Progenitor cell of endocrine pancreas (in vitro differentiated cells): Measurements from ENCODE around the gene PHKA2. TPM values are rescaled to one million over a fixed set of nuclear protein-coding genes. Genes with fewer than 3 reads are reported as not detected.

Source experiments
- DNase-seq: peaks from one replicate; pipeline ENCODE4 v3.0.0; 2021; ENCODE audit warnings: low spot score; ENCODE audit not compliant: unreplicated experiment
- H3K27ac Mint-ChIP-seq: 2 replicates; pipeline ENCODE4 v1.8.0; 2021; ENCODE audit warnings: mild to moderate bottlenecking, moderate library complexity, mixed read lengths
- H3K27me3 Mint-ChIP-seq: 2 replicates; pipeline ENCODE4 v1.8.0; 2021; ENCODE audit warnings: mixed read lengths
- H3K36me3 Mint-ChIP-seq: 2 replicates; pipeline ENCODE4 v1.8.0; 2022; ENCODE audit warnings: mixed read lengths; ENCODE audit not compliant: insufficient read depth
- H3K4me1 Mint-ChIP-seq: 2 replicates; pipeline ENCODE4 v1.8.0; 2021; ENCODE audit warnings: low read depth, mixed read lengths
- H3K4me3 Mint-ChIP-seq: 2 replicates; pipeline ENCODE4 v1.8.0; 2021; ENCODE audit warnings: low read depth, mild to moderate bottlenecking, moderate library complexity, mixed read lengths
- H3K9me3 Mint-ChIP-seq: 2 replicates; pipeline ENCODE4 v1.8.0; 2021; ENCODE audit warnings: low read depth, mixed read lengths
- CTCF ChIP-seq: fragments of 200-600 bp; sonication (generic); IDR thresholded peaks from one replicate; pipeline ENCODE4 v1.5.0; 2021; ENCODE audit warnings: antibody characterized with exemption, mild to moderate bottlenecking; ENCODE audit not compliant: unreplicated experiment
- total RNA-seq: library from RNA; stranded (reverse); gene quantifications from 2 replicates; pipeline ENCODE4 v1.2.1, GENCODE V29; 2021

PHKA2 gene
- total RNA-seq, 1 donor from 2014 or later = 71.6 TPM

- no peaks in the 10 kb centered on the region for H3K9me3 Mint-ChIP-seq
- no peak overlapping the region for H3K4me3 Mint-ChIP-seq
- no peaks in the 10 kb centered on the region for H3K36me3 Mint-ChIP-seq
- no peaks in the 10 kb centered on the region for H3K27me3 Mint-ChIP-seq
- no peak for DNase-seq
- TF ChIP-seq CTCF = no peak
- H3K27ac Mint-ChIP-seq = no peak overlapping the region
- peaks cover 2% of the 10 kb centered on the region for H3K4me1 Mint-ChIP-seq
Observed at GRCh38 chrX:18998653-18999052, 14.7 kb upstream of the PHKA2 start.

- Mint-ChIP-seq H3K4me3 (no peak overlapping the region), H3K36me3 (no peaks in the 10 kb centered on the region), H3K27me3 (no peaks in the 10 kb centered on the region), H3K27ac (no peak overlapping the region), H3K4me1 (peaks cover 5% of the 10 kb centered on the region), H3K9me3 (peaks cover under 1% of the 10 kb centered on the region)
- no peak for DNase-seq
- TF ChIP-seq CTCF = no peak
Observed at GRCh38 chrX:18997916-18998315, 14.0 kb upstream of the PHKA2 start.

GRCh38 chrX:18996536-18996935 lies 12.6 kb upstream of the PHKA2 start:
- no peaks in the 10 kb centered on the region for H3K36me3 Mint-ChIP-seq
- no peak overlapping the region for H3K27ac Mint-ChIP-seq
- no peak for TF ChIP-seq CTCF
- H3K27me3 Mint-ChIP-seq = no peaks in the 10 kb centered on the region
- H3K9me3 Mint-ChIP-seq = peaks cover 2% of the 10 kb centered on the region
- no peak for DNase-seq
- peaks cover 10% of the 10 kb centered on the region for H3K4me1 Mint-ChIP-seq
- H3K4me3 Mint-ChIP-seq = no peak overlapping the region

GRCh38 chrX:18995221-18995620 lies 11.3 kb upstream of the PHKA2 start:
- H3K27ac Mint-ChIP-seq = no peak overlapping the region

GRCh38 chrX:18994713-18995112 lies 10.8 kb upstream of the PHKA2 start:
- no peaks in the 10 kb centered on the region for H3K36me3 Mint-ChIP-seq
- no peaks in the 10 kb centered on the region for H3K27me3 Mint-ChIP-seq
- DNase-seq = no peak
- peaks cover 10% of the 10 kb centered on the region for H3K4me1 Mint-ChIP-seq
- no peak for TF ChIP-seq CTCF
- H3K4me3 Mint-ChIP-seq = no peak overlapping the region
- H3K9me3 Mint-ChIP-seq = peaks cover 2% of the 10 kb centered on the region
- H3K27ac Mint-ChIP-seq = peak overlapping the region; percentile 49

More at GRCh38 chrX:18995221-18995620, 11.3 kb upstream of the PHKA2 start:
- peaks cover 2% of the 10 kb centered on the region for H3K9me3 Mint-ChIP-seq
- no peak for DNase-seq
- H3K4me1 Mint-ChIP-seq = peaks cover 10% of the 10 kb centered on the region
- H3K4me3 Mint-ChIP-seq = no peak overlapping the region
- no peaks in the 10 kb centered on the region for H3K36me3 Mint-ChIP-seq
- H3K27me3 Mint-ChIP-seq = no peaks in the 10 kb centered on the region
- no peak for TF ChIP-seq CTCF
